HTERT RPE-1 (cell line): ENCODE results near the gene FAM120C.

ENCODE experiments used
- in situ Hi-C: fragments of 300-500 bp; cut with MboI; formaldehyde crosslinking; loops from 4 replicates; pipeline ENCODE4 v1.14.3; 2020; ENCODE audit warnings: low sequenced_read_pairs

FAM120C gene

DNA sequence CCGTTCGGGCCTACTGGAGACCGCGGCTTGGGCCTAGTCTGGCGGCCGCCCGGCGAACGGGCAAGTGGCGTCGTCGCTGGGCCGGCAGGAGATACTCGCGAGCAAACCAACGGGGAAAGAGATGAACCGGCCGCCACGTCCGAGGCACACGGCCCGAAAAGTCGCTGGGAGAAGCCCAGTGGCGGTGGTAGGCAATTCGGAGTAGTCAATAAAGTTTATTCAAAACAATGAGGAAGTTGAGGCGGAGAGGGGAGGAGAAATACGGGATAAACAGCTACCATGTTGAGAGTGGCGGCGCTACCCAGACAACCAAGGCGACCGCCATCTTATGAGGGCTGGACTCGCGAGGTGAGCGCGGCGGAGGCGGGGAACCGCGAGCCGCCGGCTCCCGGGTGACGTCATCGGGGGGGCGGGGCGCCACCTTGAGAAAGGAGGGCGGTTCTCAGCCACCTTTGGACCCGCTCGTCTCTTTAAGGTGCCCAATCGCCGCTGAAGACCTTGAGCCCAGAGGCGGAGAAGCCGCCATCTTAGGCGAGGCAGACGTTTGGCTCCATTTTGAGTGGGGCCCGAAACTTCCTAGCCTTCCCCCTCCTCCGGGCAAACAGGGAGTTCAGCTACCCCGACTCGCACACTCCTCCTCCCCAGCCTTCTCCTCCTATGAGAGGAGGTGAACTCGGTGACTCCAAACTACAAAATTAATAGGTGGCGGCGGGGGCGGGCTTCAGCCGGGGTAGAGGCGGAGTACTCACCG is 138.8 kb downstream of the FAM120C start, which contains the start of gene PHF8:
Gene PHF8, minus strand, starts transcription at position 348 of the 751 bp plus-strand sequence. CDS start 1,745 bp downstream, outside the sequence.
- in situ Hi-C loops = no loop called here

DNA sequence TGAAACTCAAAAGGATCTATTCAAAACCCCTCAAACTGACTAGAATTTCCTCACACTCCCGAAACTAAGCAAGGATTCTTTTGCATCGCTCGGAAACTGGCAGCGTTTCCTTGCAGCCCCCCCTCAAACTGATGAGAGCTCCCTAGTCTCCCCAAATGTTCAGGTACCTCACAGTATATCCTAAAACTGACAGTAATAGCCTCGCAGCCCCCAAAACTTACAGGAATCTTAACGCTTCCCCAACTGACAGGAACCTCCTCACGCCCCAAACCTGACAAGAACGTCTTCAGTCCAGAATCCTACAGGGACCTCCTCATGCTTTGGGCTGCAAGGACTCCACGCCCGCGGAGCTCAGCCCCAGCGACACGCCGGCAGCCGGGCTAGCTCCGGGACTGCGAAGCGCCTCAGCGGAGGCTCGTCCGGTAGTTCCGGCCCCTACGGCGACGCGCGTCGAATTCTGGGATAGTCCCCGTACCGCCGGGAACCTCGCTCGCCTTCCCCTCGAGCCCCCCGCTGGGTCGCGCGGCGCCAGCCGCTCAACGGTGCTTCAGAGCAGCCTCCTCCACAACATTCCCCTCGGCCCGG is 139.4 kb downstream of the FAM120C start:
- in situ Hi-C loops = no loop called here

GRCh38 chrX:54043056-54043455 is 140.0 kb downstream of the FAM120C start:
- in situ Hi-C loops = no loop called here

GRCh38 chrX:54042609-54043021 is 140.4 kb downstream of the FAM120C start:
- in situ Hi-C loops = no loop called here

GRCh38 chrX:54030329-54030728 is 152.7 kb downstream of the FAM120C start:
- in situ Hi-C loops = no loop called here

DNA sequence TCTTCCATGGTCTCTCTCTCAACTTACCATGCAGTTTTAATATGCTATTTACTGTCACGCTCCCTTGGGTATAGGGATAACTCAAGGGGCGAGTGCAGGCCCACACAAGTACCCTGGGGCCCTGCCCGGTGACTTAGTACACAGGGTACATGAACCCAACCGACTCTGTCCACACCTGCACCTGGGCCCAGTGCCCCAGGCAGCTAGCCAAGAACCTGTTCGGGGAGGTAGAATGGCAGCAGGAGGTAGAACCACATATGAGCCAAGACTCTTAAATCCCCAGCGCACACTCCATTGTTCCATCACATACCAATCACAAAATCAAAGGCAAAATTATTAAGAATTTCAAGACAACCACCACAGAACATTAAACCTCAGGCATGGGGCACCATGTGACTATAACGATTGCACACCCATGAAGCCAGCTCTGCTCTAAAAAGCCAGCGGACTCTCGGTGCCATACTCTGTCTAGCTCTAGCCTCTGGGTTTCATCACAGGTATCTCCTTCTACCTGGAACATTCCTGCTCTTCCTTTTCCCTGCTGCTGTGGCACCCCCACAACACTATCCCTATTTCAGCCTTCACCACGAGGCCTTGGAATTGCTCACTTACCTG is 153.4 kb downstream of the FAM120C start:
- in situ Hi-C loops = no loop called here

GRCh38 chrX:54024350-54024749 is 158.7 kb downstream of the FAM120C start:
- in situ Hi-C loops = no loop called here
